CD4-positive, alpha-beta memory T cell (primary cell): ENCODE results near the gene MAD1L1. TPM values are rescaled to one million over a fixed set of nuclear protein-coding genes. Genes with fewer than 3 reads are reported as not detected.

ENCODE experiments used
- CTCF ChIA-PET: fragments of 350-600 bp; sonication (Branson Sonifier 250); formaldehyde crosslinking; loops from one replicate; lab custom pipeline; 2021; ENCODE audit warnings: inconsistent platforms; ENCODE audit not compliant: partially characterized antibody; lab: Charles Lee
- POLR2A ChIA-PET: fragments of 350-600 bp; sonication (Branson Sonifier 250); formaldehyde crosslinking; loops from one replicate; lab custom pipeline; 2021; ENCODE audit not compliant: partially characterized antibody; lab: Charles Lee
- DNase-seq, 5 donors: peaks; one replicate each; pipeline versions ENCODE4 v3.0.0 to v3.0.0-alpha.2; 2020 to 2022; ENCODE audit warnings: mixed read lengths in 1 of 5
- H3K27ac ChIP-seq: one replicate; pipeline ENCODE4 v1.7.0; 2013; ENCODE audit warnings: low read depth, low read length
- H3K27me3 ChIP-seq: 2 replicates; pipeline ENCODE4 v1.7.0; 2013; ENCODE audit warnings: mild to moderate bottlenecking, low read length, moderate library complexity; ENCODE audit not compliant: insufficient read depth
- H3K36me3 ChIP-seq: 2 replicates; pipeline ENCODE4 v1.7.0; 2013; ENCODE audit warnings: mild to moderate bottlenecking, low read length, moderate library complexity; ENCODE audit not compliant: insufficient read depth
- H3K4me1 ChIP-seq: 2 replicates; pipeline ENCODE4 v1.7.0; 2013; ENCODE audit warnings: mild to moderate bottlenecking, low read length, moderate library complexity; ENCODE audit not compliant: insufficient read depth
- H3K4me3 ChIP-seq, 2 donors: one replicate each; pipeline ENCODE4 v1.7.0; 2013; ENCODE audit warnings: low read length in 2 of 2, mild to moderate bottlenecking in 1 of 2
- H3K9me3 ChIP-seq, 2 donors: one replicate each; pipeline ENCODE4 v1.7.0; 2013; ENCODE audit warnings: low read length in 2 of 2, control low read depth in 1 of 2; ENCODE audit not compliant: control insufficient read depth in 1 of 2
- H3K27ac Mint-ChIP-seq, 7 donors: one replicate each; pipeline ENCODE4 v1.8.0; 2020 to 2021; ENCODE audit warnings: mixed read lengths in 7 of 7, mild to moderate bottlenecking in 6 of 7, inconsistent platforms in 3 of 7, moderate library complexity in 3 of 7
- H3K27me3 Mint-ChIP-seq, 2 donors: one replicate each; pipeline ENCODE4 v1.8.0; 2020 to 2021; ENCODE audit warnings: mixed read lengths in 2 of 2
- H3K36me3 Mint-ChIP-seq, 2 donors: one replicate each; pipeline ENCODE4 v1.8.0; 2020 to 2021; ENCODE audit warnings: mixed read lengths in 2 of 2, inconsistent platforms in 1 of 2, mild to moderate bottlenecking in 1 of 2
- H3K4me1 Mint-ChIP-seq, 4 donors: one replicate each; pipeline ENCODE4 v1.8.0; 2020 to 2021; ENCODE audit warnings: mixed read lengths in 4 of 4, mild to moderate bottlenecking in 1 of 4
- H3K4me3 Mint-ChIP-seq, 8 donors: one replicate each; pipeline ENCODE4 v1.8.0; 2020 to 2021; ENCODE audit warnings: mixed read lengths in 8 of 8, mild to moderate bottlenecking in 7 of 8, moderate library complexity in 6 of 8, inconsistent platforms in 3 of 8
- H3K9me3 Mint-ChIP-seq, 8 donors: one replicate each; pipeline ENCODE4 v1.8.0; 2020 to 2021; ENCODE audit warnings: mixed read lengths in 8 of 8, mild to moderate bottlenecking in 5 of 8, inconsistent platforms in 3 of 8, moderate library complexity in 1 of 8
- intact Hi-C: fragments of 100-400 bp; cut with micrococcal nuclease; formaldehyde crosslinking; loops from one replicate; pipeline ENCODE4 v1.15.1; 2023
- polyA plus RNA-seq, 2 donors: library from polyadenylated mRNA; unstranded; fragments of 300-500 nt; fragmentation: Illumina TruSeq; gene quantifications; one replicate each; pipeline ENCODE4 v1.2.3, GENCODE V29; 2021
- total RNA-seq, 2 experiments: library from RNA; stranded (reverse); gene quantifications; one replicate each; pipeline ENCODE4 v1.2.3, GENCODE V29; 2021

The MAD1L1 gene
- total and polyA plus RNA-seq, 4 experiments from 2014 or later = 89.9 to 132 (median 110) TPM

GRCh38 chr7:1812509-1813393, 420.0 kb downstream of the MAD1L1 start:
- H3K27ac Mint-ChIP-seq = no peak overlapping the region
- no peak for DNase-seq
- H3K36me3 Mint-ChIP-seq = peaks cover 3 to 7% of the 10 kb centered on the region in 2 donors
- CTCF ChIA-PET = no interaction called here
- intact Hi-C loops = loop anchor here (5.0 kb wide), 1 partner anchor 535 kb away; no protein-coding TSS in a partner anchor
- Histone ChIP-seq H3K27me3 (no peaks in the 10 kb centered on the region), H3K4me1 (no peaks in the 10 kb centered on the region), H3K36me3 (no peaks in the 10 kb centered on the region), H3K4me3 (no peak overlapping the region), H3K9me3 (no peaks in the 10 kb centered on the region), H3K27ac (no peak overlapping the region)
- no peak overlapping the region for H3K4me3 Mint-ChIP-seq
- no peaks in the 10 kb centered on the region for H3K27me3 Mint-ChIP-seq
- no peaks in the 10 kb centered on the region for H3K9me3 Mint-ChIP-seq
- POLR2A ChIA-PET = no interaction called here
- peaks cover 0 to 5% (median 1%) of the 10 kb centered on the region in 4 donors for H3K4me1 Mint-ChIP-seq

- Mint-ChIP-seq H3K27ac (peak overlapping the region in 1 of 7 donors; percentile 63), H3K4me3 (no peak overlapping the region), H3K27me3 (no peaks in the 10 kb centered on the region), H3K36me3 (peaks cover 3 to 7% of the 10 kb centered on the region in 2 donors), H3K4me1 (peaks cover 0 to 5% (median 1%) of the 10 kb centered on the region in 4 donors), H3K9me3 (no peaks in the 10 kb centered on the region)
- ChIA-PET CTCF (no interaction called here), POLR2A (no interaction called here)
- intact Hi-C loops = loop anchor here (5.0 kb wide), 1 partner anchor 535 kb away; no protein-coding TSS in a partner anchor
- Histone ChIP-seq H3K9me3 (no peaks in the 10 kb centered on the region), H3K27ac (no peak overlapping the region), H3K36me3 (no peaks in the 10 kb centered on the region), H3K27me3 (no peaks in the 10 kb centered on the region), H3K4me3 (no peak overlapping the region), H3K4me1 (no peaks in the 10 kb centered on the region)
- DNase-seq = no peak
Measured at GRCh38 chr7:1811850-1812508, 420.8 kb downstream of the MAD1L1 start.

GRCh38 chr7:1810961-1811849, 421.5 kb downstream of the MAD1L1 start:
- POLR2A ChIA-PET = no interaction called here
- no peak overlapping the region for H3K27ac ChIP-seq
- no peaks in the 10 kb centered on the region for H3K9me3 Mint-ChIP-seq
- CTCF ChIA-PET = no interaction called here
- H3K27me3 Mint-ChIP-seq = peaks cover 0 to 2% of the 10 kb centered on the region in 2 donors
- intact Hi-C loops = loop anchor here (5.0 kb wide), 1 partner anchor 536 kb away; no protein-coding TSS in a partner anchor
- H3K27ac Mint-ChIP-seq = peak overlapping the region in 1 of 7 donors; percentile 48
- no peaks in the 10 kb centered on the region for H3K4me1 ChIP-seq
- no peaks in the 10 kb centered on the region for H3K36me3 ChIP-seq
- no peaks in the 10 kb centered on the region for H3K9me3 ChIP-seq
- no peak for DNase-seq
- H3K36me3 Mint-ChIP-seq = peaks cover 3 to 7% of the 10 kb centered on the region in 2 donors
- H3K4me1 Mint-ChIP-seq = peaks cover 0 to 5% (median 1%) of the 10 kb centered on the region in 4 donors
- no peaks in the 10 kb centered on the region for H3K27me3 ChIP-seq
- H3K4me3 ChIP-seq = no peak overlapping the region
- H3K4me3 Mint-ChIP-seq = no peak overlapping the region

GRCh38 chr7:1810521-1810920, 422.2 kb downstream of the MAD1L1 start:
- intact Hi-C loops = loop anchor here (5.0 kb wide), 1 partner anchor 537 kb away; no protein-coding TSS in a partner anchor
- ChIA-PET POLR2A (no interaction called here), CTCF (interaction anchor here (0.5 kb wide), 1 partner anchor 156 kb away, joined by 5 read pairs; no protein-coding TSS in a partner anchor)
- Mint-ChIP-seq H3K27ac (peak overlapping the region in 1 of 7 donors; percentile 9), H3K9me3 (no peaks in the 10 kb centered on the region), H3K27me3 (peaks cover 0 to 2% of the 10 kb centered on the region in 2 donors), H3K4me3 (no peak overlapping the region), H3K36me3 (peaks cover 3 to 7% of the 10 kb centered on the region in 2 donors), H3K4me1 (peaks cover 0 to 5% (median 1%) of the 10 kb centered on the region in 4 donors)
- H3K27me3 ChIP-seq = no peaks in the 10 kb centered on the region
- no peak overlapping the region for H3K4me3 ChIP-seq
- no peaks in the 10 kb centered on the region for H3K36me3 ChIP-seq
- no peak for DNase-seq
- H3K4me1 ChIP-seq = no peaks in the 10 kb centered on the region
- H3K9me3 ChIP-seq = no peaks in the 10 kb centered on the region
- no peak overlapping the region for H3K27ac ChIP-seq

- CTCF ChIA-PET = interaction anchor here (0.5 kb wide), 1 partner anchor 157 kb away, joined by 5 read pairs; no protein-coding TSS in a partner anchor
- DNase-seq = no peak
- H3K4me3 ChIP-seq = no peak overlapping the region
- H3K27ac ChIP-seq = no peak overlapping the region
- intact Hi-C loops = loop anchor here (5.0 kb wide), 1 partner anchor 538 kb away; no protein-coding TSS in a partner anchor
- H3K4me1 ChIP-seq = no peaks in the 10 kb centered on the region
- Mint-ChIP-seq H3K27ac (no peak overlapping the region), H3K9me3 (no peaks in the 10 kb centered on the region), H3K36me3 (peaks cover 3 to 7% of the 10 kb centered on the region in 2 donors), H3K4me3 (no peak overlapping the region), H3K27me3 (peaks cover 0 to 3% of the 10 kb centered on the region in 2 donors), H3K4me1 (peaks cover 0 to 5% (median 1%) of the 10 kb centered on the region in 4 donors)
- POLR2A ChIA-PET = no interaction called here
- no peaks in the 10 kb centered on the region for H3K9me3 ChIP-seq
- no peaks in the 10 kb centered on the region for H3K27me3 ChIP-seq
- no peaks in the 10 kb centered on the region for H3K36me3 ChIP-seq
Measured at GRCh38 chr7:1809601-1810258, 423.0 kb downstream of the MAD1L1 start.

GRCh38 chr7:1809070-1809469, 423.7 kb downstream of the MAD1L1 start:
- intact Hi-C loops = no loop called here
- H3K4me3 ChIP-seq = no peak overlapping the region
- H3K27ac ChIP-seq = no peak overlapping the region
- H3K27me3 ChIP-seq = no peaks in the 10 kb centered on the region
- Mint-ChIP-seq H3K36me3 (peaks cover 3 to 4% of the 10 kb centered on the region in 2 donors), H3K4me1 (peaks cover 0 to 5% (median 1%) of the 10 kb centered on the region in 4 donors), H3K27ac (no peak overlapping the region), H3K9me3 (no peaks in the 10 kb centered on the region), H3K27me3 (peaks cover 0 to 5% of the 10 kb centered on the region in 2 donors), H3K4me3 (no peak overlapping the region)
- no peaks in the 10 kb centered on the region for H3K4me1 ChIP-seq
- H3K36me3 ChIP-seq = no peaks in the 10 kb centered on the region
- H3K9me3 ChIP-seq = no peaks in the 10 kb centered on the region
- CTCF ChIA-PET = no interaction called here
- DNase-seq = no peak
- POLR2A ChIA-PET = no interaction called here
